Activated naive CD4-positive, alpha-beta T cell treated with anti-CD3 and anti-CD28 coated beads for 36 hours (primary cell): ENCODE data around the gene DCX. TPM values are rescaled to one million over a fixed set of nuclear protein-coding genes. Genes with fewer than 3 reads are reported as not detected.
"Not testable (repeated sequence)": the region's sequence is repeated elsewhere in the genome, so short reads cannot be mapped to it uniquely, and the experiment has no call there.

ENCODE experiments used
- CTCF ChIA-PET: fragments of 350-600 bp; sonication (Branson Sonifier 250); formaldehyde crosslinking; loops from one replicate; lab custom pipeline; 2021; ENCODE audit warnings: antibody characterized with exemption; lab: Charles Lee
- DNase-seq: peaks from one replicate; pipeline ENCODE4 v3.0.0-alpha.2; 2020
- H3K27ac Mint-ChIP-seq: one replicate; pipeline ENCODE4 v1.8.0; 2021; ENCODE audit warnings: mild to moderate bottlenecking, mixed read lengths
- H3K27me3 Mint-ChIP-seq: one replicate; pipeline ENCODE4 v1.8.0; 2021; ENCODE audit warnings: low read depth, mixed read lengths
- H3K36me3 Mint-ChIP-seq: one replicate; pipeline ENCODE4 v1.8.0; 2021; ENCODE audit warnings: low read depth, mixed read lengths
- H3K4me1 Mint-ChIP-seq: one replicate; pipeline ENCODE4 v1.8.0; 2021; ENCODE audit warnings: low read depth, mixed read lengths
- H3K4me3 Mint-ChIP-seq: one replicate; pipeline ENCODE4 v1.8.0; 2021; ENCODE audit warnings: mild to moderate bottlenecking, moderate library complexity, mixed read lengths
- H3K9me3 Mint-ChIP-seq: one replicate; pipeline ENCODE4 v1.8.0; 2021; ENCODE audit warnings: mixed read lengths
- intact Hi-C: fragments of 100-400 bp; cut with micrococcal nuclease; formaldehyde crosslinking; loops from one replicate; pipeline ENCODE4 v1.15.1; 2023
- total RNA-seq, 2 experiments: library from RNA; stranded (reverse); gene quantifications; one replicate each; pipeline ENCODE4 v1.2.3, GENCODE V29; 2021

Gene DCX
- total RNA-seq, 2 experiments from 2014 or later = not detected

DNA sequence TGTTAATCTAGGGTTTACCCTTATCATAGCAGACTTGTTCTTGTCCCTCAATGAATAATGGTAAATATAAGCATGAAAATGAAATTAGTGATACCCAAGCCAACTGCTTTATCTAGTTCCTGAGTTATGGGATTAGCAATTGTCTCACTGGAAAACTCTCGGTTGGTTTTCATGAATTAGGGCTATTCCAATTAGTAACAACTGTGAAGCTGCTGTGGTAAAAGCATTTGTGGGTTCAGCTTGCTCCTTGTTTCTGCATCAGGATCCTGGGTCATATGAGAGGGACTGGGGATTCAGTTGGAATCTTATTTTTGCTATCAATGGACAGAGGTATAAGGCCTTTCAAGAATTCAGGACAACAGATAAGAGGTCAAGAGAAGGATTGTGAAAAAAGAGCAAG, 50.2 kb downstream of the DCX start:
- intact Hi-C loops = no loop called here
- no peak overlapping the region for H3K27ac Mint-ChIP-seq
- H3K4me1 Mint-ChIP-seq = no peaks in the 10 kb centered on the region
- H3K36me3 Mint-ChIP-seq = no peaks in the 10 kb centered on the region
- no peak for DNase-seq
- no peaks in the 10 kb centered on the region for H3K27me3 Mint-ChIP-seq
- CTCF ChIA-PET = no interaction called here
- no peak overlapping the region for H3K4me3 Mint-ChIP-seq
- H3K9me3 Mint-ChIP-seq = no peaks in the 10 kb centered on the region

DNA sequence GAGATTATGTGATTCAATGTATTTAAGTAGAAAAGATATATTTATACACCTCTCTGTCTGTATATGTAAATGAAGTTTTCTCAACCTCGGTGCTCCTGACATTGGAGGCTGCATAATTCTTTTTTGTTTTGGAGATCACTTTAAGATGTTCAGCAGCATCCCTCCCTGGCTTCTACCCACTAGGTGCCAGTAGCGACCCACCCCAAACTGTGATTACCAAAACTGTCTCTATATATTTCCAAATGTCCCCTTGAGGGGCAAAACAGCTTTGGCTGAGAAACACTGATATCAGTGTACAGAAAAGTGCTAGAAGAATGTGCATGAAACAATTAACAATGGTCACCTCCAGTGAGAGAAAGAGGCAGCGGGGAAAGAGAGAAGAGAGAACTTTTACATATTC, 51.2 kb downstream of the DCX start:
- Mint-ChIP-seq H3K27ac (no peak overlapping the region), H3K27me3 (no peaks in the 10 kb centered on the region), H3K9me3 (no peaks in the 10 kb centered on the region), H3K36me3 (no peaks in the 10 kb centered on the region), H3K4me3 (no peak overlapping the region), H3K4me1 (no peaks in the 10 kb centered on the region)
- intact Hi-C loops = no loop called here
- no peak for DNase-seq
- CTCF ChIA-PET = no interaction called here

DNA sequence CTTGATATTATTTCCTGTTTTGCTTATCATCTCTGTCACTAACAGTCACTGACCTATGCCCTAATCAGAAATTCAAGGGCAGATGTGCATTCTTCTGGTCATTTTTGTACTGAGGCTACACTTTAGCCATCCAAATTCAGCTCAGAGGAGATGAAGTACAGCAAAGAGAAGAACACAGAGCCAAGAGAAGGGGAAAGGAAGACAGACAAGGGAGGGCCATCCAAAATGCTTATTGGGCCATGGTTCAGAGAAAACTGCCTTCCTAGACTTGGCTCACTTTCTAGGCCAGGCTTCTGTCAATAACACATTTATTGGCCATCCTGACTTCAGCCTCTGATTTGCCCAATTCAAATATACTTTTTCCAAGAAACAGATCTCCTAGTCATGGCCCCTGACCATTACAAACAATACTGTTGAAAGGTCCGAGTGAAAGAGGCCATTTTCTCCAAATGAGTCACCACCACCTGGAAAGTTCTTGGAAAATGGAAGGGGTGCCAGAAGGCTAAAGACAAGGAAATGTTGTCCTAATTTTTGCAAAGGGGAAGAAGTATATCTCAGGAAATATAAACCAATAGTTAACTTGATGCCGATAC, 56.4 kb downstream of the DCX start:
- Mint-ChIP-seq H3K4me1 (no peaks in the 10 kb centered on the region), H3K27me3 (no peaks in the 10 kb centered on the region), H3K9me3 (no peaks in the 10 kb centered on the region), H3K27ac (no peak overlapping the region), H3K4me3 (no peak overlapping the region), H3K36me3 (no peaks in the 10 kb centered on the region)
- CTCF ChIA-PET = no interaction called here
- intact Hi-C loops = no loop called here
- no peak for DNase-seq

DNA sequence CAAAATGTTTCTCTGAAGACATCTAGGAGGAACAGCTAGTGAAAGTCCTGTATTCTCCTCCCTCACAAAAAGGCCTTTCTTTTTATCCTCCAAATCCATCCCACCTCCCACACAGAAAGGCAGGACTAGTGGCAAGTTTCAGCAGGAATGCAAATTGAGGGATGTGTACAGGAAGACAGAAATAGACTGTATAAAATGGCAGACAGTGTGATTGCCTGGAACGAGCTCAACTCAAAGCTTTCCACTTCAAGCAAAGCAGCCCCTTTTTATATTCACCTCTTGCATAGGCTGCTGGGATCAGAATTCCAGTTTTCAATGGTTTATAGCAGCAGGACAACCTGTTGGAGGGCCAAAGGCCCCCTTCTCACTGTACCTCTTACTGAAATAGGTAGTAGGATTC, 57.5 kb downstream of the DCX start:
- no peaks in the 10 kb centered on the region for H3K9me3 Mint-ChIP-seq
- CTCF ChIA-PET = interaction anchor here (0.5 kb wide), 1 partner anchor 562 kb away, joined by 3 read pairs; no protein-coding TSS in a partner anchor
- DNase-seq = no peak
- peaks cover 2% of the 10 kb centered on the region for H3K27me3 Mint-ChIP-seq
- intact Hi-C loops = no loop called here
- H3K27ac Mint-ChIP-seq = no peak overlapping the region
- H3K4me3 Mint-ChIP-seq = no peak overlapping the region
- no peaks in the 10 kb centered on the region for H3K4me1 Mint-ChIP-seq
- no peaks in the 10 kb centered on the region for H3K36me3 Mint-ChIP-seq

DNA sequence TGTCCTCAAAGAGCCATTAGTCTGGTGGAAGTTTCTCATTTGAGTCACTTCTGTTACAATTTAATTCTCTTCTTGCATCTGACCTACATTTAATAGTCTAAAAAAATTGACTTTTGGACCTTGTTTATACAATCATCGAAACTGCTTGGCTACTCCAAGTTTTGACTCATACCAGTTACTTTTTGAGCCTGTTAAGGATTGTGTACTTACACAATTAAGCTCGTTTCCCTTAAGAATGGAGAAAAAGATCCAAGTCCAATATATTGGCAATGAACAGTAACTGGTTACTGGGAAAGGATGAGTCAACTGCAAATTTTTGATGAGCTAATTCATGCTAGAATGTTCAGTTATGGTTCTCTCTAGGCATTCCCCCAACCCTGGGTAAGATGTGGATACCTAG, 58.2 kb downstream of the DCX start:
- no peaks in the 10 kb centered on the region for H3K4me1 Mint-ChIP-seq
- no peaks in the 10 kb centered on the region for H3K36me3 Mint-ChIP-seq
- H3K4me3 Mint-ChIP-seq = no peak overlapping the region
- H3K27ac Mint-ChIP-seq = no peak overlapping the region
- no peak for DNase-seq
- H3K9me3 Mint-ChIP-seq = no peaks in the 10 kb centered on the region
- peaks cover 2% of the 10 kb centered on the region for H3K27me3 Mint-ChIP-seq
- intact Hi-C loops = no loop called here
- CTCF ChIA-PET = interaction anchor here (0.5 kb wide), 1 partner anchor 561 kb away, joined by 3 read pairs; no protein-coding TSS in a partner anchor

DNA sequence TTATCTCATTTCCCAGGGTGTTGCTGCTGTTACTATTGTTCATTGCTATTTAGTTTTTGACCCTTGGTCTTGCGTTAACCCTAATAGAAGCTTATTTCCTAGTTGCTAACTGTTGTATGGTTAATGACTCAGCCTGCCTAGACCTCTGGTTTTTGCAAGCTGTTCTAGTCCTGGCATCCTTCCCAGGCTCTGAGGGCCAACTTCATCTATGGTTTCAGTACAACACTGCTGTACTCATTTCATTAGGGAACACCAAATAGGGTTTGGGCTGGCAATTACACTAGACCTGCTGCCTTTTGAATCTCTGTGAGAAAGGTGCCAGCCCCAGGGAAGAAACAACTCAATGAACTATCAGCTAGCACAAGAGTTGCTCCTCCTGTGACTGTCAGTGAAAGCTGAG, 59.6 kb downstream of the DCX start:
- no peak overlapping the region for H3K4me3 Mint-ChIP-seq
- CTCF ChIA-PET = no interaction called here
- no peak for DNase-seq
- no peak overlapping the region for H3K27ac Mint-ChIP-seq
- peaks cover 2% of the 10 kb centered on the region for H3K27me3 Mint-ChIP-seq
- no peaks in the 10 kb centered on the region for H3K36me3 Mint-ChIP-seq
- intact Hi-C loops = no loop called here
- no peaks in the 10 kb centered on the region for H3K9me3 Mint-ChIP-seq
- H3K4me1 Mint-ChIP-seq = no peaks in the 10 kb centered on the region

DNA sequence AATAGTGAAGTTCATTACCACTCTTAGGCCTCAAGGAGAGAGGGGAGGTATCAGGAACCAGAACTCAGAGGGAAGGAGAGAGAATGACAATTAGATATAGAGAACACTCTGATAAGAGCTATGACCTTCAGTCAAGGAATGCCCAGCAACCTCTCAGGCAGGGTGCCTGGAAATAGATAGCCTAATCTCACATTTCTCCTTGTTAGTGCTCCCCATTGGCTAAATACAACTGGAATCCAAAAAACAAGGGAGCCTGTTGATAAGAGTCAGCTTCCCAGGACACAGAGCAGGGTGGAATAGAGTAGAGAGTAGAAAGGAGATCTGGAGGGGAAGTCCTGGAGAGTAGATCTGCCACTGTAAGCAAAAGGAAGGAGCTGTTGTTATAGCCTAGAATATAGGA, 62.1 kb downstream of the DCX start:
- CTCF ChIA-PET = no interaction called here
- DNase-seq = no peak
- H3K27me3 Mint-ChIP-seq = peaks cover 2% of the 10 kb centered on the region
- H3K4me3 Mint-ChIP-seq = no peak overlapping the region
- H3K27ac Mint-ChIP-seq = no peak overlapping the region
- H3K36me3 Mint-ChIP-seq = no peaks in the 10 kb centered on the region
- intact Hi-C loops = no loop called here
- peaks cover 2% of the 10 kb centered on the region for H3K9me3 Mint-ChIP-seq
- no peaks in the 10 kb centered on the region for H3K4me1 Mint-ChIP-seq

DNA sequence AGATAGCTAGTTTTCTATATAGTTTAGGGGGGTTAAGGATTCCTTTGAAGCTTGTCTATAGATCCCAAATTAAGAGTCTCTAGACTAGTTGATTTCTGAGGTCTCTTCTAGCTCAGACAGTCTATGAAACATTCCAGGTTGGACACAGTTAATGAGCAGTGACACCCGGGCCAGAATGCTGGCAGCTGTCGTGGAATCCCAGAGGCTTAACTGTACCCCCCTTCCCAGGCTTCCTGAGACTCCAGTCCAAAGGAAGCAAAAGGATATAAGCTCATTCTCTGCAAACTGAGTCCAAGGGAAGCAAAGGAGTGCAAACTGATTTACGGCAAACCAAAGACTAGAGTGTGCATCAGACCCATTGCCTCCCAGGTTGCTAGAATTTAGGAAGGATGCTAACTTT, 62.9 kb downstream of the DCX start:
- CTCF ChIA-PET = interaction anchor here (0.6 to 0.7 kb wide), 2 partner anchors 9 to 33 kb away, joined by 4 to 6 read pairs; no protein-coding TSS in a partner anchor
- intact Hi-C loops = no loop called here
- no peak for DNase-seq
- no peaks in the 10 kb centered on the region for H3K4me1 Mint-ChIP-seq
- H3K9me3 Mint-ChIP-seq = peaks cover 2% of the 10 kb centered on the region
- no peak overlapping the region for H3K27ac Mint-ChIP-seq
- peaks cover 2% of the 10 kb centered on the region for H3K27me3 Mint-ChIP-seq
- no peak overlapping the region for H3K4me3 Mint-ChIP-seq
- no peaks in the 10 kb centered on the region for H3K36me3 Mint-ChIP-seq

DNA sequence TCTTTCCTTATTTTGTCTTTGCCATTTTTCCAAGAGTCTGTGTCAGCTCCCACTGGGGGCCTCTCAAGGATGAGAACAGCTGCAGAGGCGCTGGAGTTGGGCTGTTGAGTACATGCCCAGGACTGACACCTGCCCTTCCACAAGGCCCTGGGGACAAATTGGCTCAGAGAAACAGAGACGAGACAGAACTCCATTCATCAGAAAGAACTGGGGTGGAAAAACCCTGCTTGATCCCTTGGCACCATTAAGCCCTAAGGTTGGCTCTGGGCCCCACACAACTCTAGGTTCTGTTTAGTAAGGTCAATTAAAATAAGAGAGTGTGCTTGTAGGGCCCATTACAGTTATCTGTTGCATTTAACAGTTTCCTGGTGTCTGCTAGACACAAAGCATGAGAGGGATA, 63.6 kb downstream of the DCX start:
- peaks cover 2% of the 10 kb centered on the region for H3K9me3 Mint-ChIP-seq
- CTCF ChIA-PET = interaction anchor here (0.7 kb wide), 1 partner anchor 10 kb away, joined by 6 read pairs; no protein-coding TSS in a partner anchor
- no peak overlapping the region for H3K27ac Mint-ChIP-seq
- H3K4me3 Mint-ChIP-seq = no peak overlapping the region
- intact Hi-C loops = no loop called here
- no peak for DNase-seq
- no peaks in the 10 kb centered on the region for H3K4me1 Mint-ChIP-seq
- H3K27me3 Mint-ChIP-seq = peaks cover 2% of the 10 kb centered on the region
- no peaks in the 10 kb centered on the region for H3K36me3 Mint-ChIP-seq

DNA sequence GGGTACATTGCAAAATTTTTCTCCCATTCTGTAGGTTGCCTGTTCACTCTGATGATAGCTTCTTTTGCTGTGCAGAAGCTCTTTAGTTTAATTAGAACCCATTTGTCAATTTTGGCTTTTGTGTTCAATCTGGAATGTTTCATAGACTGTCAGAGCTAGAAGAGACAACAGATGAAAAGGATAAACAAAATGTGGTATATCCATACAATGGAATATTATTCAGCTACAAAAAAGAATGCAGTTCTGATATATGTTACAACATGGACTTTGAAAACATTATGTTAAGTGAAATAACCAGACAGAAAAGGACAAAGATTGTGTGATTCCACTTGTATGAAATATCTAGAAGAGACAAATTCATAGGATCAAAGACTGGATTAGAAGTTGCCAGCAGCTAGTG, 65.8 kb downstream of the DCX start:
- CTCF ChIA-PET, H3K27ac Mint-ChIP-seq, H3K9me3 Mint-ChIP-seq, H3K4me3 Mint-ChIP-seq, H3K36me3 Mint-ChIP-seq, H3K4me1 Mint-ChIP-seq, H3K27me3 Mint-ChIP-seq, intact Hi-C loops, DNase-seq: not testable (repeated sequence)

DNA sequence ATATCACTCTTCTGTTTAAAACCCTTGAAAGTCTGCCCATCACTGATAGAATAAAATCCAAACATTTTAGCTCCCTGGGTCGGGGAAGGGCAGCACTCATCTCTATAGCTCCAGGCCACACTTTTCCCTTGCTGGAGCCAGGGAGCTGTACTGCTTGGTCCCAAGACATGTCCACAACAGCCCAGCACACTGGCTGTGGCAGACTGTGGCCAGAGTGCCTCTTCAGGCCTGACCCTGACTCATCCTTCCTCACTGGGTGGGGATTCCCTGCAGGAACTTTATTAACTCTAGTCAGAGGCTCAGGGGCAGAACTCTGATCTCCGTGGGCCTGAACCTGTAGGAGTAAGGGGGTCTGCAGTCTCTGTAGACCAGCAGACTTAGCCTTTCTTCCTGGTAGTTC, 71.9 kb downstream of the DCX start:
- no peaks in the 10 kb centered on the region for H3K36me3 Mint-ChIP-seq

DNA sequence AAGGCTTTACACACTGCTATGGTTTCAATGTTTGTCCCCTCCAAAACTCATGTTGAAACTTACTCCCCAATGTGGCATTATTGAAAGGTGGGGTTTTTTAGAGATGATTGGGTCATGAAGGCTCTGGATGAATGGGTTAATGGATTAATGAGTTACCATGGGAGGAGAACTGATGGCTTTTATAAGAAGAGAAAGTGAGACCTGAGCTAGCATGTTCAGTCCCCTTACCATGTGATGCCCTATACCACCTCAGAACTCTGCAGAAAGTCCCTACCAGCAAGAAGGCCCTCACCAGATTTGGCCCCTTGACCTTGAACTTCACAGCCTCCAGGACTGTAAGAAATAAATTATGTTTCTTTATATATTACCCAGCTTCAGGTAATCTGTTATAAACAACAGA, 72.8 kb downstream of the DCX start:
- no peak for DNase-seq
- Mint-ChIP-seq H3K36me3 (no peaks in the 10 kb centered on the region), H3K27ac (no peak overlapping the region), H3K9me3 (no peaks in the 10 kb centered on the region), H3K27me3 (peaks cover 2% of the 10 kb centered on the region), H3K4me1 (no peaks in the 10 kb centered on the region), H3K4me3 (no peak overlapping the region)
- CTCF ChIA-PET = no interaction called here
- intact Hi-C loops = no loop called here

More for the DNA sequence above, 71.9 kb downstream of the DCX start:
- CTCF ChIA-PET = no interaction called here
- H3K27me3 Mint-ChIP-seq = peaks cover 2% of the 10 kb centered on the region
- intact Hi-C loops = no loop called here
- no peak overlapping the region for H3K4me3 Mint-ChIP-seq
- no peak overlapping the region for H3K27ac Mint-ChIP-seq
- DNase-seq = no peak
- H3K9me3 Mint-ChIP-seq = no peaks in the 10 kb centered on the region
- H3K4me1 Mint-ChIP-seq = no peaks in the 10 kb centered on the region

DNA sequence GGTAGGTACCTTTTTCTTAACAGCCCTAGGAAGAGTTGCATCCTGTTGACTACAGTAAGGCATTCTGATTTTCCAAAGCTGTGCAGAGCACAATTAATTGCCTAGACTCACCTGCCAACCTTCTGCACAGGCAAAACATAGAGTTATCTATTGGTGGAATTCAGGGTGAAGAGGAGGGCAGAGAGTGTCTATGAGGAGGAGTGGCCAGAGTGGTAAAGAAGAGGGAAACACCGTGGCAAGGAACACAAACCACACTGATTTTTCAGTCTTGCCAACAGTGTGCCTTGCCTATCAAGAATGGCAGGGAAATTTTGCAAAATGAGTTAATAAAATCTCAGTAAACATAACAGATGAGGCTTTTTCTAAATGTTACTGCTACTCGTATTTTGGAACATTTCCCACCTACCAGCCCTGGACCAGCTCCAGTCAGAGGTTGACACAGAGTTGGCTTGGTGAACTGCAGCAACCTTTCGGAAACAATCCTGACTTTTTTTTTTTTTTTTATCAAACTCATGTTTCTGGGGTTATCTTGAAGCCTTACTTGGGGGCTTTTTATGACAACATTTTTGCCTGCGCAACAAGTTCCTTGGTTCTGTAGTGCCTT, 73.8 kb downstream of the DCX start:
- Mint-ChIP-seq H3K27ac (no peak overlapping the region), H3K27me3 (peaks cover 2% of the 10 kb centered on the region), H3K36me3 (no peaks in the 10 kb centered on the region), H3K4me3 (no peak overlapping the region), H3K4me1 (no peaks in the 10 kb centered on the region), H3K9me3 (no peaks in the 10 kb centered on the region)
- DNase-seq = no peak
- intact Hi-C loops = no loop called here
- CTCF ChIA-PET = no interaction called here
